ENCODE data around the gene CEMP1.
A peak's percentile ranks its signal among the peaks of the same experiment; 100 is the strongest.
"Not testable (repeated sequence)": the region's sequence is repeated elsewhere in the genome, so short reads cannot be mapped to it uniquely, and the experiment has no call there.

The CEMP1 gene

DNA sequence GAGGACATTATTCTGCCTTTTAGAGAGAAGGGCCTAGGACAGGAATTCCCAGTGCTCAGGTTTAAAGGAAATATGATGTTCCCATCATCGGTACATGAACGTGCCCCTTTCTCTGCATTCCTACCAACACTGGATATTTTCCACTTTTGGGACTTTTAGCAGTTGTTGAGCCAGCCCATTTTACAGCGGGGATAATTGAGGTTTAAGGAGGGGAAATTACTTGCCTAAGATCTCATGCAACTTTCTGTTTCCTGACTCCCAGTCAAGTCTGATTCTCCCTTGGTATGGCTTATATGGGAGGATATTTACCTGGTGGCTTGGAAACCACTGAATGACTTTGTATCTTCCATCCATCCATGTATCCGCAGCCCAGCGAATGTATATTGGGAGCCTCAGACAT, 3.1 kb upstream of the CEMP1 start:
- DNase-seq, result not testable (repeated sequence)

DNA sequence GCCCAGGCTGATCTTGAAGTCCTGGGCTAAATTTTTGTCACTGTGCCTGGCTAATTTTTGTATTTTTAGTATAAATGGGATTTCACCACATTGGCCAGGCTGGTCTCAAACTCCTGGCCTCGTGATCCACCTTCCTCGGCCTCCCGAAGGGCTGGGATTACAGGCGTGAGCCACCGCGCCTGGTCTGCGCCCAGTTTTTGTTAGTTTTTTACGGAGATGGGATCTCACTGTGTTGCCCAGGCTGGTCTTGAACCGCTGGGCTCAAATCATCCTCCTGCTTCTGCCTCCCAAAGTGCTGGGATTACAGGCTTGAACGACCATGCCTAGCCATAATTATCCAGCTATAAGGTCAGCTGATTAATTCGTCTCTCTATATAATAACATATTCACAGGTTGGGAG, 2.7 kb upstream of the CEMP1 start:
- no peak for DNase-seq

DNA sequence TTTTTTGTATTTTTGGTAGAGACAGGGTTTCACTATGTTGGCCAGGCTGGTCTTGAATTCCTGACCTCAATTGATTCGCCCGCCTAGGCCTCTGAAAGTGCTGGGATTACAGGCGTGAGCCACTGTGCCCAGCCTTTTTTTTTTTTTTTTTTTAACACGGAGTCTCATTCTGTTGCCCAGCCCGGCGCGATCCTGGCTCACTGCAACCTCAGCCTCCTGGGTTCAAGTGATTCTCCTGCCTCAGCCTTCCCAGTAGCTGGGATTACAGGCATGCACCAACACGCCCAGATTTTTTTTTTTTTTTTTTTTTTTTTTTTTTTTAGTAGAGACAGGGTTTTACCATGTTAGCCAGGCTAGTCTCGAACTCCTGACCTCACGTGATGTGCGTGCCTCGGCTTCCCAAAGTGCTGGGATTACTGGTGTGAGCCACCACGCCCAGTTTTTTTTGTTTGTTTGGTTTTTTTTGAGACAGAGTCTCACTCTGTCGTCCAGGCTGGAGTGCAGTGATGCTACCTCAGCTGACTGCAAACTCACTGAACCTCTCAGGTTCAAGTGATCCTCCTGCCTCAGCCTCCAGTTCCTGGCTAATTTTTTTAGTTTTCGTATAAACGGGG, 2.0 kb upstream of the CEMP1 start:
- DNase-seq, result not testable (repeated sequence)

DNA sequence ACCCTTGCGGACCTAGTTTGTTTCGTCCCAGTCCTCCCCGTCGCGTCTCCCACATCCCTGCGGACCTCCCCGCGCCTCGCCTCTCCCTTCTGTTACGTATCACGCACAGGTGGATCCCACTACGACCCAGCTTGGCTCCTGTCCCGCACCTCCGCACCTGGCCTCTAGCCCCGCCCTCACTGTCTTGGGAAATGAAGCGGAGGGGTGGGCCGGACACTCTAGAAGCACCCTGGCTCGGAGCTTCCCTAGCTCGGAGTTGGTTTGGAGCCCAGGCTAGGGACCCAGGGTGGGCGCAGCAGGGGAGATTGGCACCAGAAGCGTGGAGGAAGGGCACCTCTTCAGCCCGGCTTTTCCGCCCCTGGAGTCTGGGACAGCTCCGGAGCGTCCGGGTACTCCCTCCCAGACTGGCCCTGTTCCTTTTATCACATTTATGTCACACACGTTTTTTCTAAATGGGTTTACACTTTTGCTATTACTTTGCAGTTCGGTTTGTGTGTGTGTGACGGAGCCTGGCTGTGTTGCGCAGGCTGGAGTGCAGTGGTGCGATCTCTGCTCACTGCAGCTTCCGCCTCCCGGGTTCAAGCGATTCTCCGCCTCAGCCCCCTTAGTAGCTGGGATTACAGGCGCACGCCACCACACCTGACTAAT, 1.4 kb upstream of the CEMP1 start:
- peak; percentile 48 for DNase-seq

DNA sequence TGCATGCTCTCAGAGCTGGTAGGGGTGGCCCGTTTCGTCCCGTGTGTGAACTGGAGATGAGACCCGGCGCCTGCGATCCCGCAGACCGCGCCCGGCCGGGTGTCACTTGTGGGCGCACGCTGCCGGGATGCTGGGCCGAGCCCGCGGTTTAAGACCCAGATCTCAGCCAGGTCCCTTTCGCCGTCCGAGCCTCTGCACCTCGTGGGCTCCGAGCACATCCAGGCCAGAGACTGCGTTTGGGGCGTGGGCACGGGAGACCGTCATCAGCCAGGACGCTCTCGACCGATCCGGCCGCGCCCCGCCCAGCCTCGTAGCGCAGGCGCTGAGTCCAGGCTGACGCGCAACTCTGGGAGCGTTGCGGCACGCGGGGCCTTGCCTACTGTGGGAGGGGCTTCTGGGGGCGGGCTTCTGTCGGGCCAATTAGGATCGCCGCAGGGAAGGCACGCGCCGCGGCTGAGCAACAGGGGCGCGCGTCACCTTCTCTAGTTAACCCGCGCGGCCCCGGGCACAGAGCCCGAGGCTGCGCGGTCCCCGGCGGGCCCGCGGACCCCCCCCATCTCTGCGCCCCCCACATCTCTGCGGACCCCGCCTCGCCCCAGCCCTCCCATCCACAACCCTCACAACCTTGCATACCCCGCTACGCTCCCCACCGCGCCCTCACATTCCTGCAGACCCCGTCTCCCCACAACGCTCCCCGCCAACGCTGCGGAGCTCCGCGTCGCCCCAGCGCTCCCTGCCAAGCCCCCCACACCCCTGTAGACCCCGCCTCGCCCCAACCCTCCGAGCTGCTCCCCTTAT, 687 bp upstream of the CEMP1 start:
- peak; percentile 94 for DNase-seq

DNA sequence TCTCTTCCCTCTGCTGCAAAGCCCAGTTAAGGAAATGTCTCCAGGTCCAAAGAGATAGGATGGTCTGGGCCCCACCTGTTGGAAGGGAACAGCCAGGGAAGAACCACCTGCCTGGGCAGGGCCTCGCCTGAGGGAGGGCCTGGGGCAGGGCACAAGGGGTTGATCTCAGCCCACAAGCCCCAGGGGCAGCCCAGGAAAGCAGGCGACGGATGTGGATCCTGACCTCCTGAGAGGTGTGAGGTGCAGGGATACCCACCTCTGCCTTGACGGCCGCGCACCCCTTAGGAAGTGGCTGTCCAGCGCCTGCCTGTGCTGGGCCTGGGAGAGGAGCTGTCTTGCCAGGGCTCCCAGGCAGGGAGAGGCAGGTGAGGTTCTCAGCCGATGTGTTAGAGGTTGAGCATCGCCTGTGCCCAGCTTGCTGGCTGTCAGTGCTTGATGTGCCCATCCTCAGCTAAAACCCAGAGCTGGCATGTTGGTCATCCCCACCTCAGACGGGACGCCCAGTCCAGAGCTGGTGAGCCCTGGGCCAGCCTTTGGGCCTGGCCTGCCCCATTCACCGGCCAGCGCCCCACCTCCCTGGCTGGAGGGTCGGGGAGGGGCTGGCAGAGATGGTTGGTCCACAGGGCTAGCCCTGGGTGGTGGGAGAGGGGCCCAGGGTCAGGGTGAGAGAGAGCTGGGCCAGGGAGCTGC, 434 bp downstream of the CEMP1 start:
- DNase-seq, result no peak

DNA sequence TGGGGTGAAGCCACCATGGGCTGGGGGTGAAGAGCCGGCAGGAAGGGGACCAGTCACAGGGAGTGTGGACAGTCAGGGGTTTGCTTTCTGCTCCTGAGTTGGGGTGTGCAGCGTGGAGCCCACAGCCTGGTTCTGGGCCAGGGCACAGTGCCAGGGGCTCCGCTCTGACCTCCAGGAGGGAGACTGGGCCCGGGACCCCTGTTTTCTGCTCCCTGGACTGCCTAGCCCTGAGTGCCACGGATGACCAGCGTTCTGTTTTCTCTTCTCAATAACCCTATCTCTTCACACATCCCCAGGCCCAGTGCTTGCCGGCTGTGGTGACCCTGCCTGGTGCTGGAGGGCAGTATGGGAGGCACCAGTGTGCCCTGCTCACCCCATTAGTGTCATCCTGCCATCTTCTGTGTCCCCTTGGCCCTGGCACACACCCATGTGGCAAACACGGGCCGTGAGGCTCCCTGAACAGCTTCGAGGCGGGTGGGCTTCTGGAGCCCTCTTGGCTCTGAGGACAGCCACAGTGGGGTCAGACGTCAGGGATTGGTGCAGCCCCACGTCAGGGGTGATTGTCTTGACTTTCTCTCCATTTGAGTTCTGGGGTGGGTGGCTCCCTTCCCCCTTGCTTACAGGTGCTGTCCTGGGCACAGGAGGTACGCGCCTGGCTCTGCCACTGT, 1.1 kb downstream of the CEMP1 start:
- DNase-seq, result no peak

DNA sequence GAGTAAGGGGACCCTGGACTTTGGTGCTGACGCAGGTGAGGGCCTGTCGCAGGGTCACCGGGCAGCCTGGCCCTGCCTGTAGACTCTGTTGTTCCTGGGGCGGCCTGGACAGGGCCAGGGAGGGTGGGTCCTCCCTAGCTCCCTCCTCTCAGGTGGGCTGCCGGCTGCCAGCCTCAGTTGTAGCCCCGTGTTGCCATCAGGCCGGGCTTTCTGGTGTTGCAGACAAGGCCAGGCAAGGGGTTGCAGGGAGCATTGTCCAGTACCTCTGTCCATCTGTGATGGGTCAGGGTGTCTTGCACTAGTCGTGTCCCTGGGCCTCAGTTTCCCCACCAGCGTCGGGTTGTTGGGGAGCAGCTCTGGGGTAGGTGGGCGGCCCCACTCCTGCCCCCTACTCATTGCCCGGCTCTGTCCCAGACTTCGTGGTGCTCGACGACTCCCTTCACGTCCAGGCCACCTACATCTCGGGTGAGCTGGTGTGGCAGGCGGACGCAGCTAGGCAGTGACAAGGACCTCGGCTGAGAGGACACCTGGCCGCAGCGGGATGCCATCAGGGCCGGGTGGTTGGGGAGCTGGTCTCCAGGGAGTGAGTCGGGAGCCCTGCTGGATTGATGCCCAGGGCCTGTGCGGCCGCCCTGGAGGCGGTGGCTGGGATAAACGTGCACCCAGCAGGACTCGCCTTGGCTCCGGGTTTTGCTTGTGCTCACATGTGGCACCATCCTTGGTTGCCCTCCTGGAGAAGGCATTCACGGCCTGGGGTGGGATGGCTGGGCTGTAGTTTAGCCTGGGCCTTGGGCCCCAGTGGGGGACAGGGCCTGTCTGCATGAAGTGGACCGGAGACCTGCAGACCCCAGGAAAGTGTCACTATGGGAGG, 1.9 kb downstream of the CEMP1 start:
- no peak for DNase-seq

DNA sequence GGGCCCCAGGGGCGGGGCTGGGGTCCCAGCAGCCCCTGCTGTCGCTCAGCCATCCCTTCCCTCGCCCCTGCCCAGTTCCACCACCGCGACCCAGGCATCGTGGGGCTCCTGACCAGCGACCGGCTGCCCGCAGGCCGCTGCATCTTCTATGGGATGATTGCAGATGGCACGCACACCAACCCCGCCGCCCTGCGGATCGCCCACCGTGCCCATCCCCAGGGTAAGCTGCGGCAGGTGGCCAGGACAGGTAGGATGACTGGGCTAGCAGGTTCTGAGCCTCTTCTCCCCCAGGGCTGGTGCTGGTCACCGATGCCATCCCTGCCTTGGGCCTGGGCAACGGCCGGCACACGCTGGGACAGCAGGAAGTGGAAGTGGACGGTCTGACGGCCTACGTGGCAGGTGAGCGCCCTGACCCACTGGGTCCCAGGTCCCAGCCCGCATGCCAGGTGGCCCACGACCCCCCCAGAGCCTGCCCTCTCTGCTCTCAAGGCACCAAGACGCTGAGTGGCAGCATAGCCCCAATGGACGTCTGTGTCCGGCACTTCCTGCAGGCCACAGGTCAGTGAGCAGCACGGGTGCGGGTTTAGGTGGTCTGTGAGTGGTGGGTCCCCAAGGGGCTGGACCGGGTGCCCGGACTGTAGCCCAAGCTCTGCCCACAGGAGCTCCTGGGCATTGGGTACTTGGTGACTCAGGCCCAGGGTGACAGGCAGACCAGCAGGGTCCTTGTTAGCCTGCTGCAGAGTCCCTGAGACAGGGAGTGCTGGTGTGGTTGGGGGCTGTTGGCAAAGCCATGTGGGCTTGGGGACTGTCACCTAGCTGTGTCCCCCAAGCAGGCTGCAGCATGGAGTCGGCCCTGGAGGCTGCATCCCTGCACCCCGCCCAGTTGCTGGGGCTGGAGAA, 2.8 kb downstream of the CEMP1 start:
- no peak for DNase-seq

DNA sequence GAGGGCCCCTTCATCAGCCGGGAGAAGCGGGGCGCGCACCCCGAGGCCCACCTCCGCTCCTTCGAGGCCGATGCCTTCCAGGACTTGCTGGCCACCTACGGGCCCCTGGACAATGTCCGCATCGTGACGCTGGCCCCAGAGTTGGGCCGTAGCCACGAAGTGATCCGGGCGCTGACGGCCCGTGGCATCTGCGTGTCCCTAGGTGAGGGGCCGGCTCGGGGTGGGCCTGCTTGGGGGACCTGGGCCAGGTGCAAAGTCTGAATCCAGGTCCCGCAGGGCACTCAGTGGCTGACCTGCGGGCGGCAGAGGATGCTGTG, 3.5 kb downstream of the CEMP1 start:
- DNase-seq, result no peak

DNA sequence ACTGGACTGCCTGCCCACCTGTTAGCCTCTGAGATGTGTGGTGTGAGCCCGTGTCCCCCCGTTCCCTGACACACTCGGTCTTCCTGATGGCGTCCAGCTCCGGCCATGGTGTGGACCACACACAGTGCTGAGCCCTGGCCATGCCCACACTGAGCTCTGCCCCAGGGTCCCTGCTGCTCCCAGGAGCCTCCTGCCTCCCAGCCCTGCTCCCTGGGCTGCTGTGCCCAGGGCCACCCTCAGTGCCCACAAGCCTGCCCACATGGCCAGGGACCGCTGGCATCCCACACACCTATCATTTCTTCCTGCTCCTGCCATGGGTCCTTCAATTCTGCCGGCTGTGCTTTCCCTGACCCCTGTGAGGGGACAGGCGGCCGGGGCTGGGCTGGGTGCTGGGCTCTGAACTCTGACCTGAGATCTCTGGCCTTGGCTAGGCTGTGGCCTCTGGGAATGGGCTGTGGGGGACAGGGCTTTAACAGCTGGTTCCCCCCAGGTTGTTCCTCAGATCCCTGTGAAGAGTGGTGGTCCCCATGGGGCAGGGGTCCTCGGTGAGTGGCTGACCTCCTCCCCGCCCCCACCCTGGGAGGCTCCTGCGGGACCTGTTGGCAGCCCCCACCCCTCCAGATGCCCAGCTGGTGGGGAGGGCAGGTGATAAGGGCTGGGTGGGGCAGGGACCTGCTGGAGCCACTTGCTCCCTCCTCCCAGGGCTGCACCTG, 4.0 kb downstream of the CEMP1 start:
- DNase-seq, result no peak

DNA sequence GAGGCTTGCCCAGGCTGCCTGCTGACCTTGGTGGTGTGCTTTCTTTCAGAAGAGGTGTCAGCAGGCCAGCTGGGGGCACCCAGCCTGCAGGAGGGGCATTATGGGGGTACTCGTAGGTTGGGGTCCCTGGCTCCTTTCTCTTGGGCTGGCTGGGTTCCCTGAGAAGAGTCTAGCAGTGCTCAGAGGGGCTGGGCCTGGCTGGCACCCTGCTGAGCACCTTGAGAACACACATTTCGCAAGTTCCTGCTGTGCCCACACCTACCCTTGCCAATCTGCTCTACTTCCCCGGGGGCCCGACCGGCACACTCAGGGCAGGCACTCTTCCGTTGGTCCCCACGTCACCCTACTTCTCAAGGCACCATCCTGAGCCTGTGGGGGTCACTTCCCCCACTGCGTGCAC, 5.1 kb downstream of the CEMP1 start:
- DNase-seq, result no peak

DNA sequence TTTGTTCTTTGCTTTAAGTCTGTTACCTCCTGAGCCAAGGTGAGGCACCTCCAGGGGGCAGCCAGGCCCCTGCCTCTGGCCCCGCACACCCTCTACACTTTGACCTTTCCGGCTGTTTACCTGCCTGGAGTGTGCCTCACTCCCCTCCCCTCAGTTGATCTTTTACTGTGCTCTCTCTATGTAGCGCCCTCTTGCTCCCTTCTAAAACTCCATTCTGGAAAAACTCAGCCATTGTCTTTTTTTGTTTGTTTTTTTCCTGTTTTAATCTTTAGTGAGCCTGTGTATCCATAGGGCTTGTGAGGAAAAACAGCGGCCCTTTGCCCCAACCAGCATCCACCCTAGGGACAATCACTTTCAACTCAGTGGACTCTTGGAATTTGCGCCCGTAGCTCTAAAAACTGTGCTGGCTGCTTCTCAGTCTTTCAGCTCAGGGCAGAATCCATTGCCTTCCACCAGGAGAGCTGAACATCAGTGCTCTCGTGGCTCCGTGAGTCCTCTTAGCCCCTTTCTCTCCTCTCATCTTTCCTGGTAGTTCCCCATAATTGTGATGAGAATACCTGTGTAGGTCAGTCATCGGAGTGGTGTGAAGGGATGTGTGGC, 6.8 kb downstream of the CEMP1 start:
- no peak for DNase-seq

DNA sequence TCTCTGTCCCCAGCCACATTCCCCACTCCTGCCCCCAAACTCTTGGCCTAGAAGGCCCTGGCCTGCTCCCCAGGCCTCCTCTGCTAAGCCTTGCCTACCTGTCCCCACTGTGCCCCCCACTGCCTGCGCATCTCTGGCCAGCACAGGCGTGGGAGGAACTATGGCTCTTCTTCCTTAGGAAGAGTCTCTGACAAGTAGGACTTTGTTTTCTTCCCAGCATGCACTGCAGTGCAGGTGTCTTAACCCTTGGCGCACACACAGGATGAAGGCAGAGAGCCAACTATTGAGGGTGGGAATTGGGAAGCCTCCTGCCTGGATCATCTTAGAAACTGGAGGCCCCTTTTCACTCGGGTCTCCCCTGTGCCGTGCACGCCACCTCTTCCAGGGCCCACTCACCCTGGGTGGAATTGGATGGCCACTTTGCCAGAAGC, 7.4 kb downstream of the CEMP1 start:
- no peak for DNase-seq

DNA sequence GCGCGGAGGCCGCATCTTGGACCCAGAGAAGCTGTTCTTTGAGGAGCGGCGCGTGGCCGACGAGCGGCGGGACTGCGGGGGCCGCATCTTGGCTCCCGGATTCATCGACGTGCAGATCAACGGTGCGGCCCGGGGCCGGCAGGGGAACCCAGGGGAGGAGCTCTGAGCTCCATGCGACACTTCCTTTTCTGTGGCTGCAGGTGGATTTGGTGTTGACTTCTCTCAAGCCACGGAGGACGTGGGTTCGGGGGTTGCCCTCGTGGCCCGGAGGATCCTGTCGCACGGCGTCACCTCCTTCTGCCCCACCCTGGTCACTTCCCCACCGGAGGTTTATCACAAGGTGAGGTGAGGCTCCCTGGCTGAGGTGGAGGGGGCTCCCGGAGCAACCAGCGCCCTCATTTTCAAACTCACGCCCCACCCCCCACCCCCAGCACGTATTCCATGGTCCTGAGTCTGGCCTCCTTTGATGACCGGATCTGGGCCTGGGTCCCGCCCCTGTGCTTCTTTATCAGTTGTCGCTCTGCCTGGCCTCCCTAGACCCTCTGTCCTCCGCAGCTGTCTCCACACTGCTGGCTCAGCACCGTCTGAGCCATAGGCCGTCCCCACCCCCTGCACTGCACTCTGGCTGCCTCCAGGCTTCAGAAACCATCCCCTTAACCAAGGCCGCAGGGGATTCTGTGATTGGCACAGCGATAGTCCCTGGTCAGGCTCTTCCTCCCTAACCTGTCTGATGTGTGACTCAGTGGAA, 10.2 kb downstream of the CEMP1 start:
- peak; percentile 34 for DNase-seq

DNA sequence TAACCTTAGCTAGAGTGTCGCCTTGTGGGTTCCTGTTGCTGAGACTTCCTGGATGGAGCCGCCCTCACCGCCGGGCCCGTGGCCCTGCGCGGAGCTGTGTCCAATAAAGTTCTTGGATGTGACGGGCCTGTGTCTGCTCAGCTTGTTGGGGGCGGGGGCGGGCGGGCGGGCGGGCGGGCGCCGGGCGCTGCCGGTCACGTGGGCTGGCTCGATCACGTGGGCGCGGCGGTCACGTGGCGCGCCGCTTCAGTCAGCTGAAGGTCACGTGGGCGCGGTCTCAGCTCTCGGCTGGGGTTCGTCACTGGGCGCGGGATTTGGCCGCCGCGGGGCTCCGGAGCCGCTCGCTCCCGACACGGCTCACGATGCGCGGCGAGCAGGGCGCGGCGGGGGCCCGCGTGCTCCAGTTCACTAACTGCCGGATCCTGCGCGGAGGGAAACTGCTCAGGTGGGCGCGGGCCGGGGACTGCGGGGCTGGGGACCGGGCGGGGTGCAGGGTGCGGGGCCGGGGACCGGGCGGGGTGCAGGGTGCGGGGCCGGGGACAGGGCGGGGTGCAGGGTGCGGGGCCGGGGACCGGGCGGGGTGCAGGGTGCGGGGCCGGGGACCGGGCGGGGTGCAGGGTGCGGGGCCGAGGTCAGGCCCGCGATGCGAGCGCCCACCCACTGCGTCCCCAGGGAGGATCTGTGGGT, 11.0 kb downstream of the CEMP1 start, which contains the start of gene AMDHD2:
Gene AMDHD2 (plus strand): TSS at position 275 of the 687 bp plus-strand sequence. CDS start 88 bp downstream, at position 363.
- DNase-seq, result peak; percentile 87

DNA sequence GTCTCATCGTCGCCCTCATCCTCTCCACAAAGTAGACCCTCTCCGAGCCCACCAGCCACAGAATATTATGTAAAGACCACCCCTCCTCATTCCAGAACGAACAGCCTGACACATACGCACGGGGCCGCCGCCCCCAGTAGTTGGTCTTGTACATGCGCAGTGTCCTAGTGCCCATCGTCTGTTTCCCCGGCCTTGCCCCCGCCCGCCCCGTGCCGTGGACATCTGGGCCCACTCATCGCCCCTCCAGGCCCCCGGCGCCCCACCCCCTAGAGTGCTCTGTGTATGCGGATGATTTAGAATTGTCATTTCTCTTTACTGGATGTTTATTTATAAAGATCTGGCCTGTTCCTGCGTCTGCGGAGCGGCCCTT, 11.5 kb downstream of the CEMP1 start:
- DNase-seq, result no peak
